GM12878 (cell line): ENCODE measurements around the gene NAMPT. TPM values are rescaled to one million over a fixed set of nuclear protein-coding genes. Genes with fewer than 3 reads are reported as not detected.

Experiments
- ATAC-seq: fragments of 200-7000 bp; cut with Tn5 transposase; 3 replicates; pipeline ENCODE4 v1.9.1; 2020; ENCODE audit warnings: mild to moderate bottlenecking, moderate library complexity
- BruUV-seq: library from RNA; stranded (reverse); fragments of 400-500 nt; replicated peaks from 2 replicates; lab custom pipeline; 2021; lab: Mats Ljungman, UMichigan
- CTCF ChIA-PET: fragments of 300-600 bp; sonication (Branson Sonifier 250); formaldehyde crosslinking; extraction: SDS; loops from one replicate; lab custom pipeline; 2021; ENCODE audit warnings: inconsistent platforms; lab: Yijun Ruan, JAX
- POLR2A ChIA-PET: fragments of 350-600 bp; formaldehyde crosslinking; extraction: SDS; loops from one replicate; lab custom pipeline; 2021; ENCODE audit warnings: inconsistent platforms; lab: Charles Lee
- RAD21 ChIA-PET: fragments of 300-600 bp; sonication (Branson Sonifier 250); formaldehyde crosslinking; loops from one replicate; lab custom pipeline; 2023; ENCODE audit warnings: antibody characterized with exemption; ENCODE audit not compliant: unreplicated experiment; lab: Charles Lee
- SMC1A ChIA-PET: fragments of 300-600 bp; sonication (Branson Sonifier 250); formaldehyde crosslinking; loops from one replicate; lab custom pipeline; 2023; ENCODE audit not compliant: unreplicated experiment, uncharacterized antibody; lab: Charles Lee
- DNase-seq: peaks from one replicate; pipeline ENCODE4 v3.0.0-alpha.2; 2011; ENCODE audit warnings: low read depth, low spot score
- FAIRE-seq: peaks from 3 replicates; lab custom pipeline; 2011; peaks lifted over from hg19 to GRCh38; lab: Jason Lieb, UNC
- H2AFZ ChIP-seq: 2 replicates; pipeline ENCODE4 v1.6.0; 2011; ENCODE audit warnings: low read depth, low read length, control low read depth; ENCODE audit not compliant: control insufficient read depth
- H3K27ac ChIP-seq: 2 replicates; pipeline ENCODE4 v1.5.1; 2011; ENCODE audit warnings: control low read depth; ENCODE audit not compliant: control insufficient read depth, insufficient read depth
- H3K27me3 ChIP-seq, 2 experiments: replicated peaks in 1 of 2; 2 replicates each; pipeline versions ENCODE4 v1.6.0 to v1.6.1; 2011; ENCODE audit warnings: low read length in 1 of 2; ENCODE audit not compliant: control insufficient read depth in 2 of 2, insufficient read depth in 2 of 2
- H3K36me3 ChIP-seq, 2 experiments: 2 replicates each; pipeline ENCODE4 v1.5.1; 2011; ENCODE audit warnings: low read length in 1 of 2; ENCODE audit not compliant: control insufficient read depth in 2 of 2, insufficient read depth in 2 of 2
- H3K4me1 ChIP-seq: 2 replicates; pipeline ENCODE4 v1.6.1; 2011; ENCODE audit warnings: mild to moderate bottlenecking, low read length, moderate library complexity, mixed read lengths; ENCODE audit not compliant: control insufficient read depth, insufficient read depth
- H3K4me2 ChIP-seq: 2 replicates; pipeline ENCODE4 v1.6.0; 2011; ENCODE audit warnings: control low read depth; ENCODE audit not compliant: control insufficient read depth, insufficient read depth
- H3K4me3 ChIP-seq: fragments of 200-600 bp; sonication (generic); 2 replicates; pipeline ENCODE4 v1.5.1; 2016
- H3K79me2 ChIP-seq: 2 replicates; pipeline ENCODE4 v1.6.0; 2011; ENCODE audit warnings: low read length; ENCODE audit not compliant: control insufficient read depth, insufficient read depth
- H3K9ac ChIP-seq: 2 replicates; pipeline ENCODE4 v1.8.0; 2011; ENCODE audit warnings: low read length, control low read depth, mixed read lengths; ENCODE audit not compliant: control insufficient read depth, insufficient read depth
- H3K9me3 ChIP-seq: replicated peaks from 3 replicates; pipeline ENCODE4 v1.5.1; 2011; ENCODE audit warnings: mild to moderate bottlenecking, low read length; ENCODE audit not compliant: control insufficient read depth, insufficient read depth
- H4K20me1 ChIP-seq: 2 replicates; pipeline ENCODE4 v1.6.0; 2011; ENCODE audit not compliant: control insufficient read depth, insufficient read depth
- BRCA1 ChIP-seq: IDR thresholded peaks from 2 replicates; pipeline ENCODE4 v1.6.1; 2011; ENCODE audit warnings: low read depth, low read length, improper control_type of control experiment
- CEBPB ChIP-seq, 2 experiments: fragments of 150-350 bp in 1 of 2; IDR thresholded peaks; 2 replicates each; pipeline ENCODE4 v1.6.1; 2012 to 2014; ENCODE audit warnings: low read depth in 2 of 2, low read length in 2 of 2, borderline replicate concordance in 1 of 2, inconsistent platforms in 1 of 2
- CHD4 ChIP-seq: fragments of 200-600 bp; sonication (generic); IDR thresholded peaks from 2 replicates; pipeline ENCODE4 v1.6.1; 2016; ENCODE audit warnings: mild to moderate bottlenecking
- HDAC6 ChIP-seq: fragments of 200-600 bp; sonication (generic); IDR thresholded peaks from one replicate; pipeline ENCODE4 v1.8.0; 2017; ENCODE audit warnings: antibody characterized with exemption; ENCODE audit not compliant: unreplicated experiment
- IKZF2 ChIP-seq, 2 experiments: fragments of 450-650 bp; IDR thresholded peaks; 2 replicates each; pipeline ENCODE4 v1.6.1; 2017; ENCODE audit warnings: mild to moderate bottlenecking in 2 of 2, moderate library complexity in 2 of 2
- JUNB ChIP-seq: IDR thresholded peaks from 2 replicates; pipeline ENCODE4 v1.6.1; 2016; ENCODE audit warnings: antibody characterized with exemption, mild to moderate bottlenecking
- JUND ChIP-seq: IDR thresholded peaks from 2 replicates; pipeline ENCODE4 v1.6.1; 2012; ENCODE audit warnings: low read depth, mild to moderate bottlenecking, low read length, improper control_type of control experiment, moderate library complexity
- MTA2 ChIP-seq: fragments of 450-650 bp; IDR thresholded peaks from 2 replicates; pipeline ENCODE4 v1.6.1; 2016; ENCODE audit warnings: low read depth, mild to moderate bottlenecking, moderate library complexity
- MYB ChIP-seq: fragments of 150-350 bp; IDR thresholded peaks from 2 replicates; pipeline ENCODE4 v1.6.1; 2014; ENCODE audit warnings: mild to moderate bottlenecking, low read depth, low read length, borderline replicate concordance
- NFXL1 ChIP-seq: fragments of 450-650 bp; IDR thresholded peaks from 2 replicates; pipeline ENCODE4 v1.6.1; 2017; ENCODE audit warnings: antibody characterized with exemption, mild to moderate bottlenecking, borderline replicate concordance
- NR2C1 ChIP-seq: fragments of 450-650 bp; IDR thresholded peaks from 2 replicates; pipeline ENCODE4 v1.6.1; 2017; ENCODE audit warnings: antibody characterized with exemption, mild to moderate bottlenecking, moderate library complexity
- NR2F1 ChIP-seq: fragments of 450-650 bp; conservative IDR thresholded peaks from 2 replicates; pipeline ENCODE4 v1.6.1; 2017; ENCODE audit warnings: mild to moderate bottlenecking
- PAX8 ChIP-seq: fragments of 450-650 bp; IDR thresholded peaks from 2 replicates; pipeline ENCODE4 v1.6.1; 2017; ENCODE audit warnings: mild to moderate bottlenecking, moderate library complexity
- PML ChIP-seq: IDR thresholded peaks from 2 replicates; pipeline ENCODE4 v1.6.1; 2012; ENCODE audit warnings: low read length, inconsistent platforms
- RUNX3 ChIP-seq: IDR thresholded peaks from 2 replicates; pipeline ENCODE4 v1.6.1; 2012; ENCODE audit warnings: low read length, inconsistent platforms
- SIX5 ChIP-seq: IDR thresholded peaks from 2 replicates; pipeline ENCODE4 v1.6.1; 2011; ENCODE audit warnings: mild to moderate bottlenecking, low read depth, low read length, moderate library complexity; ENCODE audit not compliant: severe bottlenecking
- ZBED1 ChIP-seq: IDR thresholded peaks from 2 replicates; pipeline ENCODE4 v1.6.1; 2016; ENCODE audit warnings: borderline replicate concordance
- ZBTB11 ChIP-seq: fragments of 450-650 bp; formaldehyde crosslinking; IDR thresholded peaks from 2 replicates; pipeline ENCODE4 v1.5.0; 2022; ENCODE audit warnings: mild to moderate bottlenecking, missing genetic modification characterization
- ZSCAN29 ChIP-seq: fragments of 450-650 bp; IDR thresholded peaks from 2 replicates; pipeline ENCODE4 v1.6.1; 2017; ENCODE audit warnings: mild to moderate bottlenecking, moderate library complexity
- WGBS: methylation state at CpG from one replicate; pipeline ENCODE4 v1.1.6; 2016; ENCODE audit warnings: low lambda C conversion rate; ENCODE audit not compliant: insufficient replicate concordance, insufficient coverage; ENCODE audit errors: missing lambda C conversion rate; 5-methylcytosine and 5-hydroxymethylcytosine counted together
- in situ Hi-C: fragments of 300-500 bp; cut with MboI; formaldehyde crosslinking; loops from 9 replicates; pipeline ENCODE4 v1.14.3; 2018; ENCODE audit warnings: mixed read lengths
- intact Hi-C: fragments of 100-400 bp; cut with micrococcal nuclease; formaldehyde crosslinking; loops from one replicate; pipeline ENCODE4 v1.14.2; 2022; ENCODE audit not compliant: unreplicated experiment
- polyA plus RNA-seq, 11 experiments: library from polyadenylated mRNA; depleted of rRNA in 4 of 11; unstranded in 6 of 11; stranded (reverse) in 5 of 11; fragments of >200 nt; fragmentation: Nextera tagmentation in 4 of 11; fragmentation: Illumina TruSeq in 1 of 11; extraction: Ambion mirVana in 4 of 11; extraction: Trizol in 1 of 11; gene quantifications; 1 replicate in 1 of 11; 2 replicates in 10 of 11; pipeline versions ENCODE4 v1.2.1 to v1.2.3, GENCODE V29; 2011 to 2016; ENCODE audit warnings: inconsistent platforms in 2 of 11, missing spikeins in 2 of 11, low read depth in 1 of 11
- total RNA-seq, 4 experiments: library from RNA; depleted of rRNA in 3 of 4; stranded (reverse); fragments of >200 nt in 3 of 4; fragmentation: Illumina TruSeq in 1 of 4; extraction: Trizol in 1 of 4; gene quantifications; 2 replicates each; pipeline versions ENCODE4 v1.2.1 to v1.2.3, GENCODE V29; 2013 to 2021
- TF ChIP-seq, protein P1 (sequence below): fragments of 450-650 bp; IDR thresholded peaks from 2 replicates; pipeline ENCODE4 v1.6.1; 2017; ENCODE audit warnings: antibody characterized with exemption, mild to moderate bottlenecking, moderate library complexity

NAMPT gene
- total and polyA plus RNA-seq, 10 of the 15 experiments (the other 5 are each of a cell fraction or from before 2014, with no cell fraction given) = 28.3 to 173 (median 75.0) TPM

- Histone ChIP-seq H2AFZ (no peak overlapping the region), H3K4me2 (no peak overlapping the region), H3K36me3 (peaks cover 12 to 24% of the 10 kb centered on the region in 2 experiments), H3K27ac (peak overlapping the region; percentile 50; the same call in 1 of the 2 replicates), H3K9ac (no peak overlapping the region), H3K79me2 (no peaks in the 10 kb centered on the region; the same call in 1 of the 2 replicates), H3K27me3 (no peaks in the 10 kb centered on the region), H3K4me1 (peaks cover 12% of the 10 kb centered on the region), H3K9me3 (no peaks in the 10 kb centered on the region), H3K4me3 (no peak overlapping the region), H4K20me1 (no peaks in the 10 kb centered on the region)
- ChIA-PET RAD21 (interaction anchor here (1.3 to 1.6 kb wide), 3 partner anchors 18 to 31 kb away, joined by 4 to 5 read pairs (median 5); partner anchors contain the start of gene NAMPT), SMC1A (interaction anchor here (0.7 to 9.5 kb wide), 7 partner anchors 17 to 75 kb away, joined by 3 to 71 read pairs (median 3); no protein-coding TSS in a partner anchor), POLR2A (interaction anchor here (1.4 to 2.0 kb wide), 2 partner anchors 15 to 30 kb away, joined by 3 to 7 read pairs; partner anchors contain the start of gene NAMPT), CTCF (interaction anchor here (0.6 to 1.4 kb wide), 2 partner anchors 14 to 78 kb away, joined by 3 to 6 read pairs; no protein-coding TSS in a partner anchor)
- ATAC-seq = peak; percentile 15
- WGBS = 51% methylated on average over 4 of the region's 4 CpGs
- no peak for DNase-seq
- intact Hi-C loops = loop anchor here (5.0 kb wide), 1 partner anchor 72 kb away; no protein-coding TSS in a partner anchor
- BruUV-seq = no TSS peak
- FAIRE-seq = no peak
- in situ Hi-C loops = no loop called here
- TF ChIP-seq ZBTB11 (no peak), RUNX3 (peak; percentile 30), PML (0 out of 2 replicates have a peak, but pooled peaks have one; percentile 15), BRCA1 (no peak), CEBPB (IDR thresholded peaks at IDR 0.05; ENCODE audit: borderline replicate concordance in 1 of 2, low read depth in 2 of 2, low read length in 2 of 2) (0 out of 4 replicates have a peak, but pooled peaks of 1 of the 2 experiments have one; percentile 30), NR2F1 (no peak), MTA2 (no peak), JUNB (no peak), SIX5 (no peak), NR2C1 (no peak), MYB (no peak), ZBED1 (no peak), IKZF2 (IDR thresholded peaks at IDR 0.05) (0 out of 4 replicates have a peak, but pooled peaks of 1 of the 2 experiments have one; percentile 14), JUND (no peak), HDAC6 (no peak), PAX8 (no peak), CHD4 (no peak), ZSCAN29 (no peak), NFXL1 (no peak)
- TF ChIP-seq, protein P1, sequence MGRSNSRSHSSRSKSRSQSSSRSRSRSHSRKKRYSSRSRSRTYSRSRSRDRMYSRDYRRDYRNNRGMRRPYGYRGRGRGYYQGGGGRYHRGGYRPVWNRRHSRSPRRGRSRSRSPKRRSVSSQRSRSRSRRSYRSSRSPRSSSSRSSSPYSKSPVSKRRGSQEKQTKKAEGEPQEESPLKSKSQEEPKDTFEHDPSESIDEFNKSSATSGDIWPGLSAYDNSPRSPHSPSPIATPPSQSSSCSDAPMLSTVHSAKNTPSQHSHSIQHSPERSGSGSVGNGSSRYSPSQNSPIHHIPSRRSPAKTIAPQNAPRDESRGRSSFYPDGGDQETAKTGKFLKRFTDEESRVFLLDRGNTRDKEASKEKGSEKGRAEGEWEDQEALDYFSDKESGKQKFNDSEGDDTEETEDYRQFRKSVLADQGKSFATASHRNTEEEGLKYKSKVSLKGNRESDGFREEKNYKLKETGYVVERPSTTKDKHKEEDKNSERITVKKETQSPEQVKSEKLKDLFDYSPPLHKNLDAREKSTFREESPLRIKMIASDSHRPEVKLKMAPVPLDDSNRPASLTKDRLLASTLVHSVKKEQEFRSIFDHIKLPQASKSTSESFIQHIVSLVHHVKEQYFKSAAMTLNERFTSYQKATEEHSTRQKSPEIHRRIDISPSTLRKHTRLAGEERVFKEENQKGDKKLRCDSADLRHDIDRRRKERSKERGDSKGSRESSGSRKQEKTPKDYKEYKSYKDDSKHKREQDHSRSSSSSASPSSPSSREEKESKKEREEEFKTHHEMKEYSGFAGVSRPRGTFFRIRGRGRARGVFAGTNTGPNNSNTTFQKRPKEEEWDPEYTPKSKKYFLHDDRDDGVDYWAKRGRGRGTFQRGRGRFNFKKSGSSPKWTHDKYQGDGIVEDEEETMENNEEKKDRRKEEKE = no peak
These were observed 30.2 kb downstream of the NAMPT start for GRCh38 chr7:106254525-106255116.
